ENCODE measurements around the gene HDAC9.

DNA sequence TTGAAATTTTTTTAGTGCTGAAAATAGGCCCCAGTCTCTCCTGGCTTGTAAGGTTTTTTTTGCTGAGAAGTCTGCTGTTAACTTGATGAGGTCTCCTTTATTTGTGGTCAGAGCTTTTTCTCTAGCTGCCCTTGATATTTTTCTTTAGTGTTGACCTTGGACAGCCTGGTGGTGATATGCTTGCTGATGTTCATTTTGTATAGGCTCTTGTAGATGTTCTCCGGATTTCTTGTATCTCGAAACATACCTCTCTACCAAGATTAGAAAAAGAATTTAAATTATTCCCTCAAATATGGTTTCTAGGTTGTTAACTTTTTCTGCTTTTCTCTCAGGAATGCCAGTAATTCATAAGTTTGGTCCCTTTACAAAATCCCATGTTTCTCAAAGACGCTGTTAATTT lies 519.5 kb downstream of the HDAC9 start:
- TF ChIP-seq ESRRG (CRISPR knock-in tag; IDR thresholded peaks at IDR 0.05) = no peak
- no peak for TF ChIP-seq ARNTL (CRISPR knock-in tag; IDR thresholded peaks at IDR 0.05; ENCODE audit: borderline replicate concordance, low read depth)

Data from SK-N-SH treated with all-trans-retinoic acid at 6 μM for 48 hours (cell line).